HL-60 (cell line): ENCODE results near the gene ETHE1.

ENCODE experiments used
- POLR2AphosphoS5 ChIP-seq: IDR thresholded peaks from 2 replicates; pipeline ENCODE4 v1.6.1; 2012; ENCODE audit warnings: low read depth
- REST ChIP-seq: IDR thresholded peaks from 2 replicates; pipeline ENCODE4 v1.6.1; 2012; ENCODE audit warnings: low read depth; ENCODE audit not compliant: insufficient replicate concordance
- SPI1 ChIP-seq: IDR thresholded peaks from 2 replicates; pipeline ENCODE4 v1.6.1; 2012; ENCODE audit warnings: low read depth, mild to moderate bottlenecking, borderline replicate concordance
- TF ChIP-seq, protein P1 (sequence below): IDR thresholded peaks from one replicate; pipeline ENCODE4 v1.5.1; 2011; ENCODE audit warnings: low read length, control low read depth, inconsistent platforms; ENCODE audit not compliant: insufficient read depth

GRCh38 chr19:43534816-43535761 lies 8.1 kb upstream of the ETHE1 start:
- TF ChIP-seq, protein P1, sequence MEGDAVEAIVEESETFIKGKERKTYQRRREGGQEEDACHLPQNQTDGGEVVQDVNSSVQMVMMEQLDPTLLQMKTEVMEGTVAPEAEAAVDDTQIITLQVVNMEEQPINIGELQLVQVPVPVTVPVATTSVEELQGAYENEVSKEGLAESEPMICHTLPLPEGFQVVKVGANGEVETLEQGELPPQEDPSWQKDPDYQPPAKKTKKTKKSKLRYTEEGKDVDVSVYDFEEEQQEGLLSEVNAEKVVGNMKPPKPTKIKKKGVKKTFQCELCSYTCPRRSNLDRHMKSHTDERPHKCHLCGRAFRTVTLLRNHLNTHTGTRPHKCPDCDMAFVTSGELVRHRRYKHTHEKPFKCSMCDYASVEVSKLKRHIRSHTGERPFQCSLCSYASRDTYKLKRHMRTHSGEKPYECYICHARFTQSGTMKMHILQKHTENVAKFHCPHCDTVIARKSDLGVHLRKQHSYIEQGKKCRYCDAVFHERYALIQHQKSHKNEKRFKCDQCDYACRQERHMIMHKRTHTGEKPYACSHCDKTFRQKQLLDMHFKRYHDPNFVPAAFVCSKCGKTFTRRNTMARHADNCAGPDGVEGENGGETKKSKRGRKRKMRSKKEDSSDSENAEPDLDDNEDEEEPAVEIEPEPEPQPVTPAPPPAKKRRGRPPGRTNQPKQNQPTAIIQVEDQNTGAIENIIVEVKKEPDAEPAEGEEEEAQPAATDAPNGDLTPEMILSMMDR, result no peak
- no peak for TF ChIP-seq POLR2AphosphoS5
- no peak for TF ChIP-seq REST
- TF ChIP-seq SPI1, result no peak
